CD14-positive monocyte (primary cell): ENCODE results near the gene TOB2. TPM values are rescaled to one million over a fixed set of nuclear protein-coding genes. Genes with fewer than 3 reads are reported as not detected.

Experiments
- DNase-seq, 3 donors: peaks; one replicate each; pipeline ENCODE4 v3.0.0-alpha.2; 2011 to 2022
- H2AFZ ChIP-seq: 2 replicates; pipeline ENCODE4 v1.6.0; 2012; ENCODE audit warnings: mild to moderate bottlenecking, low read depth, low read length, inconsistent platforms; ENCODE audit not compliant: insufficient read depth, poor library complexity, severe bottlenecking
- H3K27ac ChIP-seq, 2 donors: 1 replicate in 1 of 2; 2 replicates in 1 of 2; pipeline ENCODE4 v1.5.1; 2012 to 2013; ENCODE audit warnings: low read length in 2 of 2, control low read depth in 1 of 2, inconsistent platforms in 1 of 2, low read depth in 1 of 2, mild to moderate bottlenecking in 1 of 2
- H3K27me3 ChIP-seq, 2 donors: one replicate each; pipeline versions ENCODE4 v1.6.0 to v1.6.1; 2011 to 2013; ENCODE audit warnings: low read length in 2 of 2; ENCODE audit not compliant: control insufficient read depth in 2 of 2, insufficient read depth in 2 of 2
- H3K36me3 ChIP-seq, 2 donors: replicated peaks in 1 of 2; 1 replicate in 1 of 2; 2 replicates in 1 of 2; pipeline versions ENCODE4 v1.5.1 to v1.6.1; 2012 to 2013; ENCODE audit warnings: low read length in 2 of 2, control low read depth in 1 of 2, inconsistent platforms in 1 of 2, mild to moderate bottlenecking in 1 of 2; ENCODE audit not compliant: insufficient read depth in 2 of 2, control insufficient read depth in 1 of 2
- H3K4me1 ChIP-seq, 2 donors: 1 replicate in 1 of 2; 2 replicates in 1 of 2; pipeline versions ENCODE4 v1.5.1 to v1.6.1; 2012 to 2013; ENCODE audit warnings: low read length in 2 of 2, control low read depth in 1 of 2, inconsistent platforms in 1 of 2, mild to moderate bottlenecking in 1 of 2, moderate library complexity in 1 of 2; ENCODE audit not compliant: insufficient read depth in 2 of 2, control insufficient read depth in 1 of 2
- H3K4me2 ChIP-seq: replicated peaks from 2 replicates; pipeline ENCODE3; 2012; ENCODE audit warnings: low read length, moderate library complexity, mild to moderate bottlenecking; ENCODE audit not compliant: poor library complexity, severe bottlenecking; ENCODE audit errors: extremely low read depth
- H3K4me3 ChIP-seq, 3 experiments: fragments of 200-600 bp in 1 of 3; sonication (generic) in 1 of 3; replicated peaks in 1 of 3; 1 replicate in 2 of 3; 2 replicates in 1 of 3; pipeline ENCODE4 v1.5.1; 2011 to 2013; ENCODE audit warnings: low read length in 3 of 3, mild to moderate bottlenecking in 3 of 3, control low read depth in 2 of 3, low read depth in 2 of 3, inconsistent platforms in 1 of 3, moderate library complexity in 1 of 3
- H3K79me2 ChIP-seq: 2 replicates; pipeline ENCODE4 v1.6.0; 2012; ENCODE audit warnings: mild to moderate bottlenecking, control low read depth, inconsistent platforms, low read length, moderate library complexity; ENCODE audit not compliant: insufficient read depth
- H3K9ac ChIP-seq: 2 replicates; pipeline ENCODE4 v1.6.0; 2017; ENCODE audit warnings: low read length, mild to moderate bottlenecking; ENCODE audit not compliant: insufficient read depth, poor library complexity, severe bottlenecking
- H3K9me3 ChIP-seq, 2 donors: replicated peaks in 1 of 2; 1 replicate in 1 of 2; 2 replicates in 1 of 2; pipeline versions ENCODE4 v1.5.1 to v1.6.1; 2012 to 2013; ENCODE audit warnings: low read length in 2 of 2, control low read depth in 1 of 2; ENCODE audit not compliant: control insufficient read depth in 1 of 2, insufficient read depth in 1 of 2
- H4K20me1 ChIP-seq: 2 replicates; pipeline ENCODE4 v1.6.0; 2012; ENCODE audit warnings: mild to moderate bottlenecking, low read length, control low read depth, moderate library complexity; ENCODE audit not compliant: insufficient read depth
- H3K27ac Mint-ChIP-seq, 7 donors: one replicate each; pipeline ENCODE4 v1.8.0; 2020; ENCODE audit warnings: mild to moderate bottlenecking in 7 of 7, mixed read lengths in 7 of 7, moderate library complexity in 6 of 7, inconsistent platforms in 2 of 7
- H3K27me3 Mint-ChIP-seq, 3 donors: one replicate each; pipeline ENCODE4 v1.8.0; 2021 to 2022; ENCODE audit warnings: low read depth in 3 of 3, mild to moderate bottlenecking in 3 of 3, mixed read lengths in 3 of 3, moderate library complexity in 3 of 3, inconsistent platforms in 1 of 3
- H3K36me3 Mint-ChIP-seq, 2 donors: one replicate each; pipeline ENCODE4 v1.8.0; 2020; ENCODE audit warnings: mixed read lengths in 2 of 2, inconsistent platforms in 1 of 2, mild to moderate bottlenecking in 1 of 2
- H3K4me1 Mint-ChIP-seq: one replicate; pipeline ENCODE4 v1.8.0; 2020; ENCODE audit warnings: mild to moderate bottlenecking, mixed read lengths
- H3K4me3 Mint-ChIP-seq, 2 donors: one replicate each; pipeline ENCODE4 v1.8.0; 2020; ENCODE audit warnings: mild to moderate bottlenecking in 2 of 2, mixed read lengths in 2 of 2, moderate library complexity in 1 of 2
- H3K9me3 Mint-ChIP-seq, 7 donors: one replicate each; pipeline ENCODE4 v1.8.0; 2020 to 2022; ENCODE audit warnings: mixed read lengths in 7 of 7, mild to moderate bottlenecking in 6 of 7, moderate library complexity in 6 of 7, inconsistent platforms in 2 of 7
- WGBS: methylation state at CpG from one replicate; pipeline ENCODE4 v1.1.5; 2013; ENCODE audit warnings: missing lambda C conversion rate; ENCODE audit not compliant: insufficient coverage; 5-methylcytosine and 5-hydroxymethylcytosine counted together
- intact Hi-C, 2 donors: fragments of 100-400 bp; cut with micrococcal nuclease; formaldehyde crosslinking; loops; one replicate each; pipeline versions ENCODE4 v1.15.0 to v1.15.1; 2023
- polyA plus RNA-seq, 3 donors: library from polyadenylated mRNA; depleted of rRNA in 1 of 3; unstranded in 2 of 3; stranded (reverse) in 1 of 3; fragments of 300-500 nt in 2 of 3; fragments of >200 nt in 1 of 3; fragmentation: Illumina TruSeq in 2 of 3; gene quantifications; 1 replicate in 2 of 3; 2 replicates in 1 of 3; pipeline ENCODE4 v1.2.3, GENCODE V29; 2012 to 2021
- TF ChIP-seq, protein P1 (sequence below): fragments of 200-600 bp; IDR thresholded peaks from one replicate; pipeline ENCODE4 v1.8.0; 2022; ENCODE audit warnings: antibody characterized with exemption, mild to moderate bottlenecking

Gene TOB2
- polyA plus RNA-seq, 3 donors: 7.0 to 40.4 (median 11.5) TPM

- intact Hi-C loops: loop anchor here in 1 of 2 donors (10.0 kb wide), 1 partner anchor 187 kb away; no protein-coding TSS in a partner anchor
- WGBS: 82% methylated on average over 1 of the region's 3 CpGs
These were observed 39.2 kb downstream of the TOB2 start for GRCh38 chr22:41407433-41407832.

GRCh38 chr22:41406410-41406809 is 40.2 kb downstream of the TOB2 start:
- H3K27me3 Mint-ChIP-seq: peaks cover 2 to 6% (median 5%) of the 10 kb centered on the region in 3 donors

More at GRCh38 chr22:41407433-41407832, 39.2 kb downstream of the TOB2 start:
- Mint-ChIP-seq H3K27ac (no peak overlapping the region), H3K4me3 (no peak overlapping the region), H3K36me3 (no peaks in the 10 kb centered on the region), H3K4me1 (peaks cover 9% of the 10 kb centered on the region), H3K27me3 (peaks cover 0 to 6% (median 5%) of the 10 kb centered on the region in 3 donors), H3K9me3 (peaks cover 0 to 2% (median 0%) of the 10 kb centered on the region in 7 donors)
- no peak overlapping the region for H2AFZ ChIP-seq
- H3K27me3 ChIP-seq: no peaks in the 10 kb centered on the region
- H3K27ac ChIP-seq: no peak overlapping the region
- DNase-seq: no peak
- H3K9ac ChIP-seq: no peak overlapping the region
- H3K36me3 ChIP-seq: no peaks in the 10 kb centered on the region
- H3K4me2 ChIP-seq: no peak overlapping the region
- H4K20me1 ChIP-seq: no peaks in the 10 kb centered on the region
- no peaks in the 10 kb centered on the region for H3K9me3 ChIP-seq
- peaks cover 4% of the 10 kb centered on the region for H3K79me2 ChIP-seq
- no peak overlapping the region for H3K4me3 ChIP-seq
- TF ChIP-seq, protein P1, sequence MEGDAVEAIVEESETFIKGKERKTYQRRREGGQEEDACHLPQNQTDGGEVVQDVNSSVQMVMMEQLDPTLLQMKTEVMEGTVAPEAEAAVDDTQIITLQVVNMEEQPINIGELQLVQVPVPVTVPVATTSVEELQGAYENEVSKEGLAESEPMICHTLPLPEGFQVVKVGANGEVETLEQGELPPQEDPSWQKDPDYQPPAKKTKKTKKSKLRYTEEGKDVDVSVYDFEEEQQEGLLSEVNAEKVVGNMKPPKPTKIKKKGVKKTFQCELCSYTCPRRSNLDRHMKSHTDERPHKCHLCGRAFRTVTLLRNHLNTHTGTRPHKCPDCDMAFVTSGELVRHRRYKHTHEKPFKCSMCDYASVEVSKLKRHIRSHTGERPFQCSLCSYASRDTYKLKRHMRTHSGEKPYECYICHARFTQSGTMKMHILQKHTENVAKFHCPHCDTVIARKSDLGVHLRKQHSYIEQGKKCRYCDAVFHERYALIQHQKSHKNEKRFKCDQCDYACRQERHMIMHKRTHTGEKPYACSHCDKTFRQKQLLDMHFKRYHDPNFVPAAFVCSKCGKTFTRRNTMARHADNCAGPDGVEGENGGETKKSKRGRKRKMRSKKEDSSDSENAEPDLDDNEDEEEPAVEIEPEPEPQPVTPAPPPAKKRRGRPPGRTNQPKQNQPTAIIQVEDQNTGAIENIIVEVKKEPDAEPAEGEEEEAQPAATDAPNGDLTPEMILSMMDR: no peak
- H3K4me1 ChIP-seq: peaks cover 3 to 4% of the 10 kb centered on the region in 2 donors

More at GRCh38 chr22:41406410-41406809, 40.2 kb downstream of the TOB2 start:
- no peak for DNase-seq
- no peak overlapping the region for H3K27ac ChIP-seq
- no peaks in the 10 kb centered on the region for H3K36me3 ChIP-seq
- no peaks in the 10 kb centered on the region for H3K9me3 ChIP-seq
- H3K4me2 ChIP-seq: no peak overlapping the region
- H3K4me3 ChIP-seq: no peak overlapping the region
- no peaks in the 10 kb centered on the region for H3K27me3 ChIP-seq
- H3K9ac ChIP-seq: no peak overlapping the region
- intact Hi-C loops: loop anchor here in 1 of 2 donors (10.0 kb wide), 1 partner anchor 188 kb away; no protein-coding TSS in a partner anchor
- no peaks in the 10 kb centered on the region for H4K20me1 ChIP-seq
- no peaks in the 10 kb centered on the region for H3K4me1 ChIP-seq
- no peak overlapping the region for H2AFZ ChIP-seq
- Mint-ChIP-seq H3K36me3 (no peaks in the 10 kb centered on the region), H3K4me1 (peaks cover 10% of the 10 kb centered on the region), H3K4me3 (no peak overlapping the region), H3K27ac (no peak overlapping the region), H3K9me3 (peaks cover 0 to 2% (median 0%) of the 10 kb centered on the region in 7 donors)
- no peaks in the 10 kb centered on the region for H3K79me2 ChIP-seq
- TF ChIP-seq, protein P1: no peak
